GM18951 (cell line): ENCODE data around the gene TPX2.
"Not testable (repeated sequence)": the region's sequence is repeated elsewhere in the genome, so short reads cannot be mapped to it uniquely, and the experiment has no call there.

ENCODE experiments used
- POLR2A ChIP-seq: IDR thresholded peaks from 4 replicates; pipeline ENCODE4 v1.6.1; 2011; ENCODE audit warnings: mild to moderate bottlenecking; ENCODE audit not compliant: insufficient read length, insufficient read depth; ENCODE audit errors: extremely low read depth
- in situ Hi-C: fragments of 300-500 bp; cut with MboI; formaldehyde crosslinking; loops from one replicate; pipeline ENCODE4 v1.12.0; 2022; ENCODE audit warnings: low sequenced_read_pairs, mixed read lengths, inconsistent platforms; ENCODE audit not compliant: unreplicated experiment

Gene TPX2

DNA sequence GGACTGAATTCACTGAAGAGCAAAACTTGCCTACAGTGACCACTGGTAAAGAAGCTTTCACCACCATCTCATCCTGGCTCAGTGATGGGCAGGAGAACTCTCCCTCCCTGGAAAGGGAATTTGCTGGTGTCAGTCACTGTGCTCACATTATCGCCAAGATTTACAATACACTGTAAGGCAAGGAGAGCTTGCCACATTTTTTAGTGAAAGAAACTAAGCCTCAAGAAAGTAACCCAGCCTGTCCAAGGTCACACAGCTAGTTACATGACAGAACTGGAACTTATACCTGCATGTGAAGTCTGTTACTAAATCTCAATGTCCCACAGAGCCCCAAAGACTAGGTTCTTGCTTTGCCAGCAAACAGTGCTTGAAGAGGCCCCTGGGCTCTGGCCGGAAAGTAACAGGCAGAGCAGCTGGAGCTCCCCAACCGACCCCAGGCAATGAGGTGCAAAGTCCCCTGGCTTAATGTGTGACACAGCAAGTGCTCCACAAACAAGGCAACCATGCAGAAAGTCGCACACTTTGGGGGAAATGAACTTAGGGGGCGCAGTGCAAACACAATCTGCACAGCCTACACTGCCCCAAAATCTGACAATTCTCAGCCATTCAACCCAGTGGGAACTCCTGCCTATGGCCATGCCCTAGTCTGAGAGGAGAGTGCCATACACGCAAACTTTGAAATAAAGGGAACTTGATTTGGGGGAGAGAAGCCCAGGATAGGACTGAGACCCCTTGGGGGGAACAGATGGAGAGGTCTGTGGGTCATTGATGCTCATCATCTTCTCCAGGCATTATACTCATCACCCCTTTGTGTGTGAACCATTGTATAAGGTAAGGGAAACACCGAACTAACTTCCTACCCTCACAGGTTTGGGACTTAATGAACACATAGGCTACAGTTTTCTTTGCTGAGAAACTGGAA is 18.3 kb upstream of the TPX2 start:
- in situ Hi-C loops: loop anchor here (10.0 kb wide), 1 partner anchor 166 kb away; no protein-coding TSS in a partner anchor
- TF ChIP-seq POLR2A: no peak

DNA sequence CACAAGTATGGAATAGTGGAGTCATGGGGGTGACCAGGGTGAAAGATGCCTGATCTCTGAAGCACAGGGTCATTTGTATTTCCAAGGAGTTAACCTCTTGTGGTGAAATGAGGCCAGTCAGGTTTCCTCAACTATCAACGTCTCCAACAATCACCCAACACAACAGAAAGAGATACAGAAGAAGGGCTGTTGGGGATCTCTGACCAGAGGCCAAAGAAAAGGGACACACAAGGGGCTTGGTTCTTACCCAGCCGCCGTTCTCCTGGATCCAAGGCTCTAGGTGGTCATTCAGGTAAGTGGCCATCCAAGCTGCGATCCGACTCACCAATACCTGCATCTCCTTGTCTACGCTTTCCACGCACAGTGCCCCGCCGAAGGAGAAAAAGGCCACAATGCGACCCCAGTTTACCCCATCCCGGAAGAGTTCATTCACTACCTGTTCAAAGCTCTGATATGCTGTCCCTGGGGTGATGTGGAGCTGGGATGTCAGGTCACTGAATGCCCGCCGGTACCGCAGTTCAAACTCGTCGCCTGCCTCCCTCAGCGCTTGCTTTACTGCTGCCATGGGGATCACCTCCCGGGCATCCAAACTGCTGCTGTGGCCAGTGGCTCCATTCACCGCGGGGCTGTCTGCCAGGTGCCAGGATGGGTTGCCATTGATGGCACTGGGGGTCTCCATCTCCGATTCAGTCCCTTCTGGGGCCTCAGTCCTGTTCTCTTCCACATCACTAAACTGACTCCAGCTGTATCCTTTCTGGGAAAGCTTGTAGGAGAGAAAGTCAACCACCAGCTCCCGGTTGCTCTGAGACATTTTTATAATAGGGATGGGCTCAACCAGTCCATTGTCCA is 17.5 kb upstream of the TPX2 start:
- in situ Hi-C loops: loop anchor here (10.0 kb wide), 1 partner anchor 167 kb away; no protein-coding TSS in a partner anchor

GRCh38 chr20:31722257-31723068 is 16.6 kb upstream of the TPX2 start, which contains the start of gene BCL2L1:
Gene BCL2L1, minus strand, starts transcription at chr20:31722868. Its CDS starts 650 bp downstream, at chr20:31722218.
- in situ Hi-C loops: loop anchor here (10.0 kb wide), 1 partner anchor 168 kb away; no protein-coding TSS in a partner anchor
- TF ChIP-seq POLR2A: peak; percentile 62

More for the DNA sequence above, 17.5 kb upstream of the TPX2 start:
- TF ChIP-seq POLR2A: no peak

- in situ Hi-C loops: loop anchor here (10.0 kb wide), 1 partner anchor 168 kb away; no protein-coding TSS in a partner anchor
- no peak for TF ChIP-seq POLR2A
Observed at GRCh38 chr20:31723069-31723318, 16.1 kb upstream of the TPX2 start.

- in situ Hi-C loops: loop anchor here (10.0 kb wide), 1 partner anchor 169 kb away; no protein-coding TSS in a partner anchor
- TF ChIP-seq POLR2A: peak; percentile 66
Observed at GRCh38 chr20:31723319-31724078, 15.6 kb upstream of the TPX2 start.

GRCh38 chr20:31731321-31731717 is 7.8 kb upstream of the TPX2 start:
- TF ChIP-seq POLR2A: no peak
- in situ Hi-C loops: no loop called here

DNA sequence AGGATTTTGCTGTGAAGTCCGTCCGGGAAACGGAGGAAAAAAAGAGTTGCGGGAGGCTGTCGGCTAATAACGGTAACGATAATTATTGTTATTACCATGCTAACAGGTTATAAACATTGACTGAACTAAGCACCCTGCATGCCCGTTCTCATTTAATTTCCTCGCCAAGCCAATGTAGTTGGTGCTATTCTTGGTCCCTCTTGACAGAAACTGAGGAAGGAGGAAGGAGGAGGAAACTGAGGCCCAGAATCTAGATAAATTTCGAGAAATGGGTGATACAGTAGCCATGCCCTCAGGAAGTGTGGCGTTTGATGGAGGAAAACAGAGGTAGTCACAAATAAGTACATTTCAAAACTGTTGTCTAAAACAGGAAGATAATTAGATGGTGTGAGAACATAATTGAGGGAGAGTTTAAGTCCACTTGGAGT is 474 bp downstream of the TPX2 start:
- in situ Hi-C loops: no loop called here
- TF ChIP-seq POLR2A: no peak

DNA sequence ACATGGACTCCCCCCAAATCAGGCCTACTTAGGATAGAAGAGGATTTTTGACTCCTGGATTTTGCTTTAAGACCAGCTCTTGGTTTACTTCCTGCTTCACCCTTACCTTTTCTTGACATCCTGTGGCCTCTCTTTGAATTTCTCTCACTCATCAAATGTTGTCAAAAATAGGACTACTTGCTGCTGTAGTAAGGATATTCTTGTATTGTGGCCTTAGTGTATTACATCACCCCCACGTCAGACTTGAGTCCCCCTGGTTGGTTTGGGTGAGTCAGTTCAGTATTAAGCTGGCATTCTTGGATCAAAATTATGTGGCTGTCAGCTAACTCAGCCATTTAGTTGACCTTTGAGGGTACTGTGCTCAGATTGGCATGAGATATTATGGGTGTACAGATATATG is 1.1 kb downstream of the TPX2 start:
- no peak for TF ChIP-seq POLR2A
- in situ Hi-C loops: no loop called here

GRCh38 chr20:31740656-31741323 is 1.7 kb downstream of the TPX2 start:
- TF ChIP-seq POLR2A: no peak
- in situ Hi-C loops: no loop called here

DNA sequence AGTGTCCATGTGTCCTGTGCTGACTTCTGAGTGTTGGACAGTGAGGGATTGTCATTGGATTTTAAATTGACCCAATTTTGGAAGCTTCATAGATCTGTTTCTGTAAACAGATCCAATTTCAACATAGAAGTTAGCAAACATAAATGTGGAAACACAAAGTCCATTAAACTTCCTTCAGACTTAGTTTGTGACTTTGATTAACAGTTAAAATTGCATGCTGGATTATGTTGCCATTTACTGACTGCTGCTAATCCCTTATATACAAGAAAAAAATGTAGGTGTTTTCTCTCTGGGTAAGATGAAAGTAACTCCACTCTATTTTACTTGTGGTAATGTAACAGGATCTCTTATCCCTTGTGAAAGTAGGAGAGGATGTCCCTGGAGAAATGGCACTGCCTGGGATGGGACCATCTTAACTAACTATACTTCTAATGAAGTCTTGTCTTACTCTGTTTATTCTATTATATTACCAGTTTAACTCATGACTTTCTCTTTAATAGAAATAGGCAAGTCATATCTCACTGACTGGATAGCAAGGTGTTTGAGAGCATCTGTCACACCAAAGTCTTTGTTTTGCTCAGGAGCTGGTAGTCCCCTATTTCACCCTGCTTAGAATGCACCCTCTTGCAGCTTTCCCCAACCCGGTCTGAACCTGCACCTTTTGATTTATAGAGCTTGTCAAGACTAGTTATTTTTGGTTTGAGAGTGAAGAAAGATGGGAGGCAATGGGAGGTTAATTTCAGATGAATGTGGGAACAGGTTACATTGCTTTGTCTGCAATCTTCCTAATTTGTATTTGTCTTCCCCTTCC is 7.2 kb downstream of the TPX2 start:
- no peak for TF ChIP-seq POLR2A
- in situ Hi-C loops: no loop called here

DNA sequence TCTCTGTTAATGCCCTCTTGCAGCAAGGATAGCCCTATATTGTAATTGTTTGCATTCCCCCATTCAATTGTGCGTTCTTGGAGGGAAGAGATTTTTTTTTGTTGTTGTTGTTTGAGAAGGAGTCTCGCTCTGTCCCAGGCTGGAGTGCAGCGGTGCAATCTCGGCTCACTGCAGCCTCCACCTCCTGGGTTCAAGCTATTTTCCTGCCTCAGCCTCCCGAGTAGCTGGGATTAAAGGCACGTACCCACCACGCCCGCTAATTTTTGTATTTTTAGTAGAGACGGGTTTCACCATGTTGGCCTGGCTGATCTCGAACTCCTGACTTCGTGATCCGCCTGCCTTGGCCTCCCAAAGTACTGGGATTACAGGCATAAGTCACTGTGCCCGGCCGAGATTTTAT is 7.9 kb downstream of the TPX2 start:
- in situ Hi-C loops: not testable (repeated sequence)
